HG02571 (cell line): ENCODE data around the gene RFESD.

ENCODE experiments used
- ATAC-seq: cut with Tn5 transposase; IDR thresholded peaks from one replicate; pipeline ENCODE4 v1.9.1; 2021; ENCODE audit warnings: mild to moderate bottlenecking, moderate library complexity; ENCODE audit not compliant: unreplicated experiment

RFESD gene

DNA sequence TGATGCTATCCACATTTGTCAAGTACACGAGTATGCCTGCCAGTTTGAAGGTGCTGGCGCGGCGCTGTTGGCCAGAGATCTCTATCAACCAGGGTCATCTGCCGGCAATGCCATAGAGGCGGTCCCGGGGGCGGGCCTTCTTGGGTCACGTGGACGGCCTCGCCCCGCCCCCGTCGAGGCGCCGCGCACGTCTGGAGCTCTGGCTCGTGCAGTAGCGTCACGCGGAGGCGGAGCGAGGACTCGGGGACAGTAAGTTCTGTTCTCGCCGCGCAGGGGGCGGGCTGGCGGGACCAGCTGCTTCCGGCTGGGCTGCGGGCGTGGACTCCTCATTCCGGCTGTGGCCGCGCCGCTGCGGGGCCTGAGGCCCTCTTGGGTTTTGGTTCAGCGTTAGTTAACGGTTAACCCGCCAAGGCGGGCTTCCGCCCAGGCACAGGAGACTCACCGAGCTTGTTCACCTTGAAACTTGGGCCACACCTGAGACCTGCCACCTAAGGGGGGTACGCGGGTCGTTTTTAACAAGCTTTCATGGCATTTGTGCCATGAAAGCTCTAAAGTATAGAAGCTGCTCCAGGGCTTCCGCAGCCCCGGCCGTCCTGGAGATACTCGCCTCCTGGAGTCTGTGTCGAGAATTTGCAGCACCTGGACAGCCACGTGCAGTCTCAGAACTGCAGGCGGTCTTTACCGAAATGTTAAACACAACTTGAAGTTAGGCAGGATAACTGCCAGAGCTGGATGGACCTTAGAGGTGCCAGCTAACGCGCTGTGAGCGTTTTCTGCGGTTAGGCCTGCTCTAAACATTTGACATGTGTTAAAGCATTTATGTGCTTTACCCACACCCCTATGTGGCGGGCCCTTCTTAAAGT, at the start of gene RFESD:
RFESD (plus strand) TSS at position 209 of the 863 bp plus-strand sequence. CDS start 5,495 bp downstream, outside the sequence.
- peak; percentile 96 for ATAC-seq

DNA sequence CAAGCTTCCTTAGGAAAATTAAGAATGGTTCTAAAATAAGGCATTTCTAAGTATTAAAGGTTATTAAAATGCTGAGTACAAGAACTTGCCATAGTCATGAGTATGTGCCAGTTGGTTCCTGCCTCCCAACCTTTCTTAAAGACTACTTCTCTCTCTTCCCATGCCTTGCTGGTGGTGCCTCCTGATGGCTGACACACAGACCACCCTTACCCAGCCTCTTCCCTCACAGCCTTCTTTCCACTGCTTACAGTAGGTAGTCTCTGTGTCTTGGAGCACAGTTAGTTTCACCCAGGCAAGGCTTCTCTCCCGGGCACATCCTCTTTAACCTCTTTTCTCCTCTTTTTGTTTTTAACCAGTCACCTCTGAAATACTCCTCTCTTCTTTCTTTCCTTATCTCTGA, 47.3 kb upstream of the RFESD start:
- ATAC-seq = no peak

DNA sequence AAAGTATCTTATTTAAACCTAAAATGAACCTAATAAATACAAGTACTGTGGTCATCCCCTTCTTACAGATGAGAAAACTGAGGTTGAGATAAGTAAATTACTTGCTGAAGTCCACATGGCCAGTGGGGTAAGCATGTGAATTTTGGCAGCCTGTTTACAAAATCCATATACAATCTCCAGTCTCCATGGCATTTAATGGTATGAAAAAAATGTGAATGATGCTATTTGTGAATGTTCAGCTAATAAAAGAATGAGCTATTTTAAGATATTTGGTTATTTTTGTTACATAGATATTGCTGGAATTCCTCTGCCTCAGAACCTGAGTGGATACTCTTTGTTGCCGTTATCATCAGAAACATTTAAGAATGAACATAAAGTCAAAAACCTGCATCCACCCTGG, 46.0 kb upstream of the RFESD start:
- no peak for ATAC-seq

DNA sequence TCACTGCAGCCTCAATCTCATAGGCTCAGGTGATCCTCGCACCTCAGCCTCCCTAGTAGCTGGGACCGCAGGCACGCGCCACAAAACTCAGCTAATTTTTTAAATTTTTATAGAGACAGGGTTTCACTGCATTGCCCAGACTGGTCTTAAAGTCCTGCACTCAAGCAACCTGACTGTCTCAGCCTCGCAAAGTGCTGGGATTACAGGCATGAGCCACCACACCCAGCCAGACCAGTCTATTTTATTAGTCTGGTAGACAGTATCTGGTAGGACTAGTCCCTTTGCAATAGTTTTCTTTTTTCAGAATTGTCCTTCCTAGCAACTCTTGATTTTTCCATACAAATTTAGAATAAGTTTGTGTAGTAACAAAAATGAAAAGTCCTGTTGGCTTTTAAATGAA, 40.8 kb upstream of the RFESD start:
- no peak for ATAC-seq

DNA sequence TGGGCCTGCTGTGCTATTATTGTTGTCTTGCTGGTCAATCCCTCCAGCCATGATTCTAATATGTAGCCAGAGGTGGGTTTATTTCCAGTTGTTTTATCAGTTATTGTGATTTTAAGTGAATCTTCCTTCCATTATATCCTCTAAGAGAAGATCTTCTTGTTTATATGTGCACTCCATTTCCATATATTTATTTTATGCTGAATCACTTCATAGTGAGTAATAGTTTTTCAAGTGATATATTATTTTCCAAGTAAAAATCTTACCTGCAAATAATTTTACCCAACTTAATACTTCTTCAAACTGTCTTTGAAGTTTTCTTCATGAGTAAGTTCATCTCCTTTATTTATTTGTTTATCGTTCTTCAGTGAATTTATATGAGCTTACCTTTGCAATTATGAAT, 40.2 kb upstream of the RFESD start:
- ATAC-seq = no peak

DNA sequence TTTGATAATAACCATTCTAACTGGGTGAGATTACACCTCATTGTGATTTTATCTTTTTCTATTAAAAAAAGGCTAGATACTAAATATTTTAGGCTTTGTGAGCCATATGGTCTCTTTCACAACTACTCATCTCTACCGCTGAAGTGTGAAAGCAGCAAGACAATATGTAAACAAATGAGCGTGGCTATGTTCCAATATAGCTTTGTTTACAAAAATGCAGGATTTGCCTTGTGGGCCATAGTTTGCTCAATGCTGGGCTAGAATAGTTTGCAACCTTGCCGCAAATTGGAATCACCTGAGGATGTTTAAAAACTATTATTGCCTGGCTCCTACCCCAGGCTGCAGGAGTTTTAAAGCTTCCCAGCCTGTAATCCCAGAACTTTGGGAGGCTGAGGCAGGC, 36.9 kb upstream of the RFESD start:
- no peak for ATAC-seq

DNA sequence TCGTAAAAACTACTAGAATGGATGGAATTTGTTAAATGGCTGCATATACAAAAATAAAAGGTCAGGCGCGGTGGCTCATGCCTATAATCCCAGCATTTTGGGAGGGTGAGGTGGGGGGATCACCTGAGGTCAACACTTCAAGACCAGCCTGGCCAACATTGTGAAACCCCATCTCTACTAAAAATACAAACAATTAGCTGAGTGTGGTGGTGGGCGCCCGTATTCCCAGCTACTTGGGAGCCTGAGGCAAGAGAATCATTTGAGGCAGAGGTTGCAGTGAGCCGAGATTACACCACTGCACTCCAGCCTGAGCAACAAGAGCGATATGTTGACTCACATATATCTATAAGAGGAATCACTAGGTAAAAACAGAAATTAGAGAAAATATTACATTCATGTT, 36.0 kb upstream of the RFESD start:
- no peak for ATAC-seq

DNA sequence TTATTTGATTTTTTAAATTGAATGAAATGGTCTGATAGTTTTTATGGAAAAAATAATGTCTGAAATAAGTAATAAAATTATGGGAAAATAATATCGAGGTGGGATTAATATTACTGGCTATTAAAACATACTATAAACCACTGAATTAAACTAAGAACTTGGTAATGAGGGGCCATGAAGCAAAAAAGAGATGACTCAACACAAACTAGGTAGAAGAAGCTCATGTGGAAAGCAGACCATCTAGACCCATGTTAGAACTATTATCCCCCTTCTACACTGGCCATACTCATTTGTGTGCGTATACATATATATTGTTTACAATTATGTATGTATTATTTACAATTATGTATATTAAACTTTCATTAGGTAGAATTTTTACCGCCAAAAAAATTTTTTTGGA, 35.2 kb upstream of the RFESD start:
- ATAC-seq = no peak

DNA sequence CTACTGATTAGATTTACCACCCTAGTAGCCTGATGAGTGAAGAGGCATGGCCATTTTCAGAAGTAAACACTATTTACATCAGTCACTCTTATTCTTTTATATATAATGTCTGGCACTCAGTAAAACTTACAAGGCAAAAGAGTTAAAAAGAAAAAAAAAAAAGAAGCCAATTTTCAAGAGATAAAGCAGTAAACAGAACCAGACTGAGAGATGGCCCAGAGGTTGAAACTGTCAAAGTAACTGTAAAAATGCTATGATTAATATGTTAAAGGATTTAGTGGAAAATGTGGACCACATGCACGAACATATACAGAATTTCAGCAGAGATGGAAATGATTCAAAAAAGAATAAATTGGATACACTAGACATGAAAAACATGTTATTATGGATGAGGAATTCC, 33.1 kb upstream of the RFESD start:
- ATAC-seq = no peak

DNA sequence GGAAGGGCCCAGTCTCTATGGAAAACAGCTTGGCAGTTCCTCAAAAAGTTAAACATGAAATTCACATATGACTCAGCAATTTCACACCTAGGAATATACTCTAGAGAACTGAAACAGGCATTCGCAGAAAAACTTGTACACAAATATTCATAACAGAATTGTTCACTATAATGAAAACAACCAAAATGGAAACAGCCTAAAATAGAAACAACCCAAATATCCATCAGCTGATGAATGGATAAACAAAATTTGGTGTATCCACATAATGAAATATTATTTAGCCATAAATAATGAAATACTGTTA, 31.5 kb upstream of the RFESD start:
- ATAC-seq = peak; percentile 47

DNA sequence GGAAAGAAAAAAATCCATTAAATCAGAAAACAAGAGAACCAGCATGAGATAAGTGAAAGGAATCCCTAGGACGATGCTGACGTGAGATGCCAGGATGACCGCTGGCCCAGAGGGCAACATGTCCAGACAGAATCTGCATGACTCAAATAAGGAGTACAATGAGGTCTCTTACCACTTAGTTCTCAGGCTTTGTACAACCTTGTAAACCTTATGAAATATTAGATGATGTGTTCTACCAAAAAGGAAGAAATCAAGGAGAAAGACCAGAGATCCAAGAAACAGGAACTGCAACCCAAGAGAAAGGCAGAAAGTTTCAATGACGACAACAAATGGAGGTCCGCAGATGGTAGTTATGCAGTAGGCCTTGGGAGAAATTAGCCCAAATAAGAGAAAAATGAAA, 29.5 kb upstream of the RFESD start:
- no peak for ATAC-seq

DNA sequence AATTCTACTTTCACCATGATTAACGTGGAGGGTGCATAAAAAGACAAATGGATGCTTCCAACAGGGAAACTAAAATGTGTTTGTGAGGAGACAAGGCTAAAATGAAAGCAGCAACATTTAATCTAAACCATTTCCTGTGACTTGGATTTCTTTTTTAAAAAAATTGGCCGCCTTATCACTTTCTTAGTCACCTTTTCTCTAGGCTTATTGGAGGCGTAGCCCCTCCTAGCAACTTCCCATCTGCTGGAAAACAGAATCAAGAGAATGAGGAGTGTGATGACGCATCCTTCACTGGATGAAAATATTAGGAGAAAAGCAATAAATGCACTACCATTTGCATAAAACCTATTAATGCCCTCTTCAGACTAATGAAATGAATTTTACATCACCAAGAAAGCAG, 27.5 kb upstream of the RFESD start:
- ATAC-seq = no peak

DNA sequence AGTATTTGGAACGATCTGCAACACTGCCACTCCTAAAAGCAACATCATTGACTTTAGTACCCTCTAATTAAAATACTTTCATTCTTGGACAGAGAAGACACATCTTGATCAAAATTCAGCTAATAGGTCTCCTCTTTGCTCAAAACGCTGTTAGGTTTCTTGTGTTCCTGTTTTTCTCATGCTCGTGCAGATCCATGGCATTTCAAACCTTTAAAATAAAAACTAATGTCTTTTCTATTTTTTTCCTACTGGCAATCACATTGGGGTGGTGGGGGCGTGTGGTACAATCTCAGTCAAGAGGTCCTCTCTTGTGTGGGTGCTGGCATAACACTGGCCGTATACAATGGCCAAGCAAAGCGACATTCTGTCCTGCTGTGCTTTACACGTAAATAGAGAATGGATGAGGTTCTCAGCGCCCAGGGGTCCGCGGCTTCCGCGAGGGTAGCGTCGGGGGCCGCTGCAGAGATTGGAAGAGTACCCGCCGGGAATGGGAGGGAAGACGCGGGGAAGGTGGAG, 27.0 kb upstream of the RFESD start:
- no peak for ATAC-seq

DNA sequence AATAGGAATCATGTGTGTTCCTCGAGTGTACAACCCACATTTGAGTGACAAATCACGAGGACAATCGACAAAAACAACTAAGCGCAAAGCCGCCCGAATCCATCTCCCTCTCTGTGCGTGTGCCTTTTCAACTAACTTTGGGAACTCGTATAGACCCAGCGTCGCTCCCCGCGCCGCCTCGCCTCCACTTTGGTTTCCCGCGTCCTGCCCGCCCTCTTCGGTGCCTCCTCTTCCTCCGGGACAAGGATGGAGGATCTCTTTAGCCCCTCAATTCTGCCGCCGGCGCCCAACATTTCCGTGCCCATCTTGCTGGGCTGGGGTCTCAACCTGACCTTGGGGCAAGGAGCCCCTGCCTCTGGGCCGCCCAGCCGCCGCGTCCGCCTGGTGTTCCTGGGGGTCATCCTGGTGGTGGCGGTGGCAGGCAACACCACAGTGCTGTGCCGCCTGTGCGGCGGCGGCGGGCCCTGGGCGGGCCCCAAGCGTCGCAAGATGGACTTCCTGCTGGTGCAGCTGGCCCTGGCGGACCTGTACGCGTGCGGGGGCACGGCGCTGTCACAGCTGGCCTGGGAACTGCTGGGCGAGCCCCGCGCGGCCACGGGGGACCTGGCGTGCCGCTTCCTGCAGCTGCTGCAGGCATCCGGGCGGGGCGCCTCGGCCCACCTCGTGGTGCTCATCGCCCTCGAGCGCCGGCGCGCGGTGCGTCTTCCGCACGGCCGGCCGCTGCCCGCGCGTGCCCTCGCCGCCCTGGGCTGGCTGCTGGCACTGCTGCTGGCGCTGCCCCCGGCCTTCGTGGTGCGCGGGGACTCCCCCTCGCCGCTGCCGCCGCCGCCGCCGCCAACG, 26.3 kb upstream of the RFESD start, which contains the start of gene GPR150:
GPR150 (plus strand) TSS at position 58 of the 840 bp plus-strand sequence; CDS start at position 247, 189 bp downstream.
- ATAC-seq = peak; percentile 60

DNA sequence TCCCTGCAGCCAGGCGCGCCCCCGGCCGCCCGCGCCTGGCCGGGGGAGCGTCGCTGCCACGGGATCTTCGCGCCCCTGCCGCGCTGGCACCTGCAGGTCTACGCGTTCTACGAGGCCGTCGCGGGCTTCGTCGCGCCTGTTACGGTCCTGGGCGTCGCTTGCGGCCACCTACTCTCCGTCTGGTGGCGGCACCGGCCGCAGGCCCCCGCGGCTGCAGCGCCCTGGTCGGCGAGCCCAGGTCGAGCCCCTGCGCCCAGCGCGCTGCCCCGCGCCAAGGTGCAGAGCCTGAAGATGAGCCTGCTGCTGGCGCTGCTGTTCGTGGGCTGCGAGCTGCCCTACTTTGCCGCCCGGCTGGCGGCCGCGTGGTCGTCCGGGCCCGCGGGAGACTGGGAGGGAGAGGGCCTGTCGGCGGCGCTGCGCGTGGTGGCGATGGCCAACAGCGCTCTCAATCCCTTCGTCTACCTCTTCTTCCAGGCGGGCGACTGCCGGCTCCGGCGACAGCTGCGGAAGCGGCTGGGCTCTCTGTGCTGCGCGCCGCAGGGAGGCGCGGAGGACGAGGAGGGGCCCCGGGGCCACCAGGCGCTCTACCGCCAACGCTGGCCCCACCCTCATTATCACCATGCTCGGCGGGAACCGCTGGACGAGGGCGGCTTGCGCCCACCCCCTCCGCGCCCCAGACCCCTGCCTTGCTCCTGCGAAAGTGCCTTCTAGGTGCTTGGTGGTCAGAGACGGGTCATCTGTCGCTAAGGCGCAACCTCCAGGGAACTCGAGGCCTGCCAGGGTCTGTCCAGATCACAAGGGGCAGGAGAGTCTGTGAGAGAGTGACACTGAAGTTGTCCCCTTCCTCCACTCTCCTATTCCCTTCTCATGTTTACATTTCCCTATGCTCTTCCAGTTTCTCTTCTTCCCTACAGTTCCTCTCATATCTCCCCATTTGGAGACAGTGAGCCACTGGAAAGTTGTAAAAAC, 25.4 kb upstream of the RFESD start:
- peak; percentile 44 for ATAC-seq

DNA sequence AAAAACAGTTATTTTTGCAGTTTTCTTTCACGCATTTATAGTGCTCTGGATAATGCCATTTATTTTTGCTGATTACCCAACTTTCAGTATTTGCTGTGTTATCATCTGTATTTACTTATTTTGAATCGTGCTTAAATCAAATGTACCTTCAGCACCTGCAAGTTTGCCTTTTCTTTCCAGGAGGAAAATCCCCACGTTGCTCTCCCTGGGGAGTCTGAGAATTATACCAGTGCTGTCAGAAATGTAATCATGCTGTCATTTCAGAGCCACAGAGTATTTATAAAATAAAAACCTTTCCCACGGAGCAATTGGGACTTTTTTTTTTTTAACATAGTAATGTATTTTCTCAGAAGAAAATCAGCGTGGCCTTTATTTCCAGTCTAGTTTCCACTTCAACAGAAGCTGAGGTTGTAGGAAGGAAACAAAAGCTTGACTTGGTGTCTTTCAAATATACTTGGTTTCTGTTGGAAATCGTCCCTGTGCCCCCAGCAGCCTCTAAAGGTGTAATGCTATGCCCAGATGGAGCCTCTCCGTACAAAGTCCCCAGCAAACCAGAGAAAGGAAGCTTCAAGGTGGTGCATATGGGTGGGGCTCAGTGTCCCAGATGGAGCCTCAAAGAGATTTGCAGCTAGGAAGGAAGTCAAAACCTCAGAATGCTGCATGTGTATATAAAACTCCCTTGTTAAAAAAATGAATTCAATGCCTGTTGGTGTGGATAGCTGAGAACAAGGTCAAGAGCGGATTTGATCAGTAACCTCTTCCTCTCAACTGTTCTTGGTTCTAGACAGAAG, 24.5 kb upstream of the RFESD start:
- no peak for ATAC-seq

DNA sequence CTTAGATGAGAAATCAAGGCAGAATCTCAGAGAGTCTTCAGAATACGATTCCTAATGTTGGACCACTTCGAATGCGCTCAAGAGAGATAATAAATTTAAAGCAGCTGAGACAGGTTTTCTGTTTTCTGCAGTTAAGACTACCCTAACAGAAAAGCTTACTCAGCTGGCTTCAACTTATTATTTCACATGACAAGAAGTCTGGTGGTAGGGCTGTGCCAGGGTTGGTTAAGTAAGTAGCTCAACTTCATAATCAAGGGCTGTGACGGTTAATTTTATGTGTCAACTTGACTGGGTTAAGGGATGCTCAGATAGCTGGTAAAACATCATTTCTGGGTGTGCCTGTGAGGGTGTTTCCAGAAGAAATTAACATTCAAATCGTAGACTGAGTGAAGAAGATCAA, 22.9 kb upstream of the RFESD start:
- no peak for ATAC-seq

DNA sequence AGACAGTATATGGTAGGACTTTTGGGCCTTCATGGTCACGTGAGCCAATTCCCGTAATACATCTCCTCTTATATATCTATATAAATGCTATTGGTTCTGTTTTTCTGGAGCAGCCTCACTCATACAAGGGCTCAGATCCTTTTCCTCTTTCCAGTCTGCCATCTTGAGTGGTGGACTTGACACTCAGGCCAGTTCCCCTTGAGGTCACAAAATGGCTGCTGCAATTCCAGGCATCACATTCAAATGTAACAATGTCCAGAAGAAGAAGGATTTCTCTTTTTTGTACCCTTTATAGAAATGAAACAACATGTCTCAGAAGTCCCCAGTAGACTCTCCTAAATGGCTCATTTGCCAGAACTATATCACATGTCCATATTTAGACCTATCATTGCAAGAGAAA, 22.2 kb upstream of the RFESD start:
- ATAC-seq = no peak

DNA sequence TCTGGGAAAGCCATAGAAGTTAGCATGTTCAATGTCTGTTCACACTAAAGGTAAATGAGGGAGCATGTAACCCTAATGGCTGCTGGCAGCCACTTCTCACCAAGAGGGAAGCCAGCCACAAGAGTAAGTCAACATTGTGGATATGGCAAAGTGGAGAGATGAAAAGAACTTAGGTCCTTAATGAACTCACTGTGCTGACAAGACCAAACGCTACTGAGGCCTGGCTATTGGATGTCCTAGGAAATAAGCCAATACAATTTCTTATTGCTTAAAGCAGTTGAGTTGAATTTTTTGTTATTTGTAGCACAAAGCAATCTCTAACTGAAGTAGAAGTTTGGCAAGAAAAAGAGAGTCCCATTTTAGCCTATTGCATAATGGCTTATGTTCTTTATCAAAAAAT, 19.9 kb upstream of the RFESD start:
- ATAC-seq = no peak
